Activated CD4-positive, alpha-beta T cell treated with anti-CD3 and anti-CD28 coated beads, Interleukin-2, amount 50 U/mL, for 48 hours (primary cell): ENCODE results near the gene AOX1.
"Not testable (repeated sequence)": the region's sequence is repeated elsewhere in the genome, so short reads cannot be mapped to it uniquely, and the experiment has no call there.

Experiments used
- DNase-seq, 2 experiments: peaks; one replicate each; pipeline ENCODE4 v3.0.0-alpha.2; 2020

Gene AOX1

GRCh38 chr2:200585730-200586643 is at the start of gene AOX1:
AOX1 (plus strand) TSS chr2:200586014; CDS start chr2:200586109, 95 bp downstream.
- peak; percentile 14 to 34 for DNase-seq

- DNase-seq = no peak
Observed at GRCh38 chr2:200538139-200538538, 47.7 kb upstream of the AOX1 start.

DNA sequence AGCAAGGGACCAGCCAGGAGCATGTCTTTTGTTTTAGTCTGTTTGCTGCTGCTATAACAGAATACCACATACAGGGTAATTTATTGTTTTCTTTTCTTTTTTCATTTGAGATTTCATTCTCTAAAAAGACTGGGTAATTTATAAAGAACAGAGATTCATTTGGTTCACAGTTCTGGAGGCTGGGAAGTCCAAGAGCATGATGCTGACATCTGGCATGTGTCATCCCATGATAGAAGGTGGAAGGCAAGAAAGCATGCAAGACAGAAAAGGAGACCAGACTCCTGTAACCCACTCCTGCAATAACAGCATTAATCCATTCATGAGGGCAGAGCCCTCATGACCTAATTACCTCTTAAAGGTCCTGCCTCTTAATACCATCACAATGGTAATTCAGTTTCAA is 45.0 kb upstream of the AOX1 start:
- DNase-seq = no peak

- not testable (repeated sequence) for DNase-seq
Observed at GRCh38 chr2:200566596-200566995, 19.2 kb upstream of the AOX1 start.

DNA sequence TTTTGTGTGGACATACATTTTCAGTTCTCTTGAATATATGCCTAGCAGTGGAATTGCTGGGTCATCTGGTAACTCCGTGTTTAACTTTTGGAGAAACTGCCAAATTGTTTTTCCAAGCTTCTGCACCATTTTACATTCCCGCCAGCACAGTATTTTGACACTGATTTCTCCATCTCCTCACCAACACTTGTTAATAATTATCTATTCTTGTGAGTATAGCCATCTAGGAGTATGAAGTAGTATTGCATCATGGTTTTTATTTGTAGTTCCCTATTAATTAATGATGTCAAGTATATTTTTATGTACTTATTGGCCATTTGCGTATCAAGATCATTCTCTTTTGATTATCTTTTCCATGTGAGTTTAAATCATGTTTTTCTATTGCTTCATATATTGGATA is 17.9 kb upstream of the AOX1 start:
- no peak for DNase-seq

- DNase-seq = no peak
Observed at GRCh38 chr2:200575957-200576356, 9.9 kb upstream of the AOX1 start.

DNA sequence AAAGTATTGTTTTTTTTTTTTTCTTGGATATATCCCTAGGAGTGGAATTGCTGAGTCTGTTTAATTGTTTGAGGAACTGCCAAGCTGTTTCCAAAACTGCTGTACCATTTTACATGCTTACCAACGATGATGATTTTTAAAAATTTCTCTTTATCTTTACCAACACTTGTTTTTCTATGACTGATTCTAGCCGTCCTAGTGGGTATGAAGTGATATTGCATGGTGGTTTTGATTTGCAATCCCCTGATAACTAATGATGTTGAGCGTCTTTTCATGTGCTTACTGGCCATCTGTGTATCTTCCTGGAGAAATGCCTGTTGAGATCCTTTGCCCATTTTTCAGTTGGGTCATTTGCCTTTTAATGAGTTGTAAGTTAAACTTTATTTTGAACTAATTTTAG is 8.8 kb upstream of the AOX1 start:
- DNase-seq = no peak

DNA sequence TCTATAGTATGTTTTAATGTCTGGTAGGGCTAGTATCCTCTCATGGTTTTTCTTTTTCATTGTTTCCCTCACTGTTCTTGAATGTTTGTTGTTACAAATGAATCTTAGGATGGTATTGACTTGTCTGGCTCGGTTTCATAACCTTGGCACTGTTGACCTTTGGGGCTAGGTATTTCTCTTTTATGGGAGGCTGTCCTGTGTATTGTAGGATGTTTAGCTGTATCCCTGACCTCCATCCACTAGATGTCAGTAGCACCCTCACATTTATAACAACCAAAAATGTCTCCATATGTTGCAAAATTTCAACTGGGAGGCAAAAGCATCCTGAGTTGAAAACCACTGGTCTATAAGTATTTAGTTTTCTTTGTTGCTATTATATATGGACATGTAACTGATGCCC is 7.0 kb upstream of the AOX1 start:
- no peak for DNase-seq

- DNase-seq = no peak
Observed at GRCh38 chr2:200584639-200585038, 1.2 kb upstream of the AOX1 start.

GRCh38 chr2:200585340-200585729 is 479 bp upstream of the AOX1 start:
- DNase-seq = no peak

DNA sequence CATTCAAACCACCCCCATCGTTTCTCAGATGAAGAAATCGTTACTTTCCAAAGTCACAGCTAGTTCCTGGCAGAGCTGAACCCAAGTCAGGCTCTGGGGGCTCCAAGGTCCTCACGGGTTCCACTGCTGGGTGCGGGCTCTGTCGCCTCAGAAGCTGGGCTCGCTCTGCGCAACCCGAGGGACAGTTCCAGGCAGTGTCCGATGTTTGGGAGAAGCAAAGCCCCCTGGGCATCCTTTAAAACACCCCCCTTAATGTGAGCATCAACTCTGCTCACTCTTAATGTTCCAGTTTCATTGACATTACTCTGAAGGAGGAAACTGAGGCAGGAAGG is 796 bp downstream of the AOX1 start:
- no peak for DNase-seq

DNA sequence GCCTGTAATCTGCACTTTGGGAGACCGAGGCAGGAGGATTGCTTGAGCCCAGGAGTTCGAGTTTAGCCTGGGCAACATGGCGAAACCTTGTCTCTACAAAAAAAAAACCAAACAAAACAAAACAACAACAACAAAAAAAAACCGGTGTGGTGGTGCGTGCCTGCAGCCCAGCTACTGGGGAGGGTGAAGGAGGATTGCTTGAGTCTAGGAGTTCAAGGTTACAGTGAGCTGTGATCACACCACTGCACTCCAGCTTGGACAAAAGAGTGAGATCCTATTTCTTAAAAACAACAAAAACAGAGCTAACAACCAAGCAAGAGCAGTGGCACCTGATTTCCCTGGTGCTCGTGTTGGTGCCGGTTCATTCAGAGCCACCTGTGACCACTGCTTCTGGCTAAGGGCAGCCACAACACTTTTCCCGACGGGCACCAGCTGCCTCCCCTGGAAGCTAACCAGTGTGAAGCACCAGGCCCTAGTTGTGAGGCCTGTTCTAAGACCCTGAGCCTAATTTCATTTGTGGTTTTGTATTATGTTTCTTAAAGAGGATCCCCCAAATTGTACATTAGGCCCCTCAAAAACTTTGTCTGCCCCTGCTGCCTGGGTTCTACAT is 1.3 kb downstream of the AOX1 start:
- no peak for DNase-seq

GRCh38 chr2:200588076-200588678 is 2.4 kb downstream of the AOX1 start:
- DNase-seq = no peak

DNA sequence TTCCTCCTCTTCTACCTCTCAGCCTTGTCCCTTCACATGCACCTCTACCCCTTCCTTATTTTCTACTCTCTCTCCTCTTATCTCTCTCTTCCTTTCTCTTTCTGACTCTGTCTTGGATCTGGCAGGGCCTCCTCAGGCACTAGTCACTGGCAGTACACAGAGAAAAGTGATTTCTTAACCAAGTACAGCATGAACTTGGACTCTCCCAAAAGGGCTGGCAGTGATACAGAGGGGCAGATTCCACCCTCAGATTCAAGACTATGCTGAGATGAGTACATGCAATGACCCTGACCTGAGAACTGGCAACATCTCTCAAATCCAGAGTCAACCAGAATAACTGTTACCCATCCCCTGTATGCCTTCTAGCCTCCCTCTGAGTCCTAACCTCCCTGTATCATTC is 4.3 kb downstream of the AOX1 start:
- no peak for DNase-seq

DNA sequence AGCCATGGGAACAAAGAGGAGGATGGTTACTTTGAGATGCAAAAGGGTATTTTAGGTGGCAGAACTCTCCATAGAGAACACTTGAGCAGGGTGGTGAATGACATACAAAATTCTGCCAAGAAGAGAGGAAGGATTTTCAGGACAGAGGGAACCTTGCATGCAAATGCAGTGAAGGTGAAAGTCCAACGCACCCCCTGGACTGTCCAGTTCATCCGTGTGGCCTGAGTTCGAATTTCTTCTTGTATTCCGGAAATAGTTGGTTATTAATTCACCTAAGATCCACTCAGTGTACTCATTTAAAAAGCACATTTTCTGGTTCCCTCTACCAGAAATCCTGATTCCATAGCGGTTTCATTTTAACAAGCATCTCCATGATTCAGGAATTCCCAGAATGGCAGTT is 5.5 kb downstream of the AOX1 start:
- DNase-seq = no peak

DNA sequence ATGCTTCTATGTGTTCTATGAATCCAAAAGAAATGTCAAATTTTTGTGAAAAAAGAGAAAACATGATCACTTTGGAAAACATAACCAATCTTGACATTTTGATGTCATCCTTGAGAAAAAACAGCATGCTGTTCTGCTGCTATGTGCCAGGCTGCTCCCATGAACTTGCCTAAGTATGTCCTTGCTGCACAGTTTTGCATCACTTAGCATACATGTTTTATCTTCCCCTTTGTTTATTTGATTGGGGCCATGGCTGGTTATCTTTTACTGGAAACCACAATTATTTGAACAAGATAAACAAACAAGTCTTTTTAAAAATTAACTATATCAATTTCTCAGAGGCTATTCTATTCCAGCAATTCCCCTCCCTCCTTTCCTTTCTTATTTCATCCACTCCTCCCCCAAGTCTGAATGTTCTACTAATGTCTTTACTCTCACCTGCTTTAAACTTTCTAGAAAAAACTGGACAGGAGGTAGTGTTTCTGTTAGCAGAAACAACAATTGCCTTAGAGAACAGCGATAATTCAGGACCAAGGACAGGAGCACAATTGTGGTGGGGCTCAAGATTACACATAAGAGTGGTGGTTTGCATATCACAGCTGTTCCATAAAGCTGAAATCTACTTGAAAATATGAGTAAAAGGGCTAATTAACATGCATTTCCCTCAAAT is 6.7 kb downstream of the AOX1 start:
- DNase-seq = no peak

DNA sequence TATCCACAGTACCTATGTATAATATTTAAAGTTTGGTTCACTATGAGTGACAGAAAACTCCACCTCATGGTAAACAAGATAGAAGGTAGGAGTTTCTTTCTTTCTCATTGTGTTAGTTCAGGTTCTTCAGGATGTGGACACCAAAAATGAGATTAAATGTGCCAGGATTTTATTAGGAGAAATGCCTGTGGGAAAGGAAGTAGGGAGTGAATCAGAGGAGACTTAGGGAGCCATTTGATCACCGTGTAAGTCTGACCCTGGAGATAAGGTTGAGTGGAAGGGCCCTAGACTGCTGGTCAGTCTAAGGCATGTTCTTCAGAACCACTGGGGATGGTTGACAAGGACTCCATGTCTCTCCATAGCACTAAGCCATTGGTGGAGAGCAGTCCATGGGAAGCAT is 8.1 kb downstream of the AOX1 start:
- no peak for DNase-seq

- DNase-seq = no peak
Observed at GRCh38 chr2:200595913-200596312, 10.1 kb downstream of the AOX1 start.

DNA sequence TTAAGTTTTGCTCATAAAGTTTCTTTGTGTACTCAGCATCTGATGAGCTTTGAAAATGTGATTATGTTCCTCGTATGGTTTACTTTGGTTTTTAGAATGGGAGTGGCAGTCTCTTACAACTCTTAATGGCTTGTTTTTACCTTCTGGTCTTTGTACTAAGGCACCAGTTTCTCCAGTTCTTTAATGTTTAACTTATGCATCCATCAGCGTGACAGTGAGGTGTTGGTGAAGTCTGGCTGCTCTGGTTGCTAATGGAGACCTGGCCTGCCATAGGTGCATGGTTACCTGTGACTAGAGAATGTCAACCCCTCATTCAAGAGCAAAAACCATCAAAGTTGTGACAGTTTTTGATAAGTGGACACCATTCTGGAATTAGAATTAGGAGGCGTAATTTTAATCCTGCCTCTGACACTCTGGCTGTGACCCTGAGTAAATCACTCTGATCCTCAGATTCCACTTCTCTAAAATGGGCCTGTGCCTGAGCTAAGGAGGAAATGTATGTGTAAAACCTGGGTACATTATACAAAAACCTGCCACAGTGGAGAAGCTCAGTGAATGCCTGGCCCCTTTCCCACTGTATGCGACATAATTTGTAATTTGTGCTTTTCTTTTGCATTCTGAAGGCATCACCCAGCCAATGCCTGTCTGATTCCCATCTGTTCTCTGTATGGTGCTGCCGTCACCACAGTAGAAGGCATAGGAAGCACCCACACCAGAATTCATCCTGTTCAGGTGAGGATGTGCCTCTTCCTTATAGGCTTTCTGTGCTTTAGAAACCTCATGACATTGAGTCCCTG is 11.2 kb downstream of the AOX1 start:
- no peak for DNase-seq

GRCh38 chr2:200599206-200599605 is 13.4 kb downstream of the AOX1 start:
- no peak for DNase-seq

DNA sequence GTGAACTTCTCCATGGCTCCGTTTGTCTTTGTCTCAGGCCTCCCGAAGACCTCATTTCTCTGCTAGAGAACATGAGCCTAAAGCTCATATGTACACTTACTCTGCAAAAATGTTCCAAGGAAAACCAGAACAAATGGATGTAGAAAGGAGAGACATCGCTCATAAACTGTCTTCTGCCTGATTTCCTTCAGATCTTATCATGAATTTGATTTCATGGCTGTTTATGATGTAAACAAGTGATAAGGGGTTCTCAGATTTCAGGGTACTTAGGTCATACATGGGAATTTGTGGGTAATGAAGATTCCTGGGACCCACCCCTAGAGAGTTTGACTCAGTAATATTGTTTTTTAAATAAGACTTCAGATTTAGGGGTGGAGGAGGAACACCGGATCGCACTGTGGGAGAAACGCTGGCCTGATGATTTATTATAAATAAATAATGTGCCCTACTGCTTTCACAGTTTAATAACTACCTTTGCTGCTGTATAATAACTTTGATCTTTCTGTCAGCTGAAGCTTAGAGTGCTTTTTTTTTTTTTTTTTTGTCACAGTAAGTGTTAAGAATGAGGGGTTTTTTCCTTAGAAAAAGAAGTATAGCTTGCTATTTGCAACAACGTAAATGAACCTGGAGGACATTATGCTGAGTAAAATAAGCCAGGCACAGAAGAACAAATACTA is 14.9 kb downstream of the AOX1 start:
- DNase-seq = no peak

DNA sequence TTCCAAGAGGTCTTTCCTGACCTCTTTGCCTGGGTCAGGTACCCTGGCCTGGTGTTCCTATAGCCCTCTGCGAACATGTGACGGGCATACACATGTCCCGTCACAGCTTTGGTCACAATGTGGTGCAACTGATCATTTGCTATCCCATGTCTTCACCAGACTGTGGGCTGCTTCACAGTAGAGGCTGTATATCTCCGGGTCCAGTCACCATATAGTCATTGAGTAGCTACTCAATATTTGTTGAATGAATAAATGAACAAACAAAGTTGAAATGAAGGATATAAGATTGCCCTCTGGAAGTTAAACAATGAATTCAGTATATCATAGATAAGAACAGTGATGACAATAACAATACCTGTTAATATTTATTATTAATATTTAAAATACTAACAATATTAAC is 16.8 kb downstream of the AOX1 start:
- DNase-seq = no peak
